Hypothalamus (tissue), 51 donors: ENCODE results near the gene DOCK1.

Source experiments
- DNase-seq, 51 donors: peaks; one replicate each; lab custom pipeline; 2025; lab: John Stamatoyannopoulos, UW

The DOCK1 gene

GRCh38 chr10:127243490-127244272, 338.5 kb downstream of the DOCK1 start:
- peak in 7 of 51 donors; percentile 8 to 44 (median 19) for DNase-seq

GRCh38 chr10:127245456-127245855, 340.2 kb downstream of the DOCK1 start:
- no peak for DNase-seq

- no peak for DNase-seq
These were observed 344.8 kb downstream of the DOCK1 start for GRCh38 chr10:127250031-127250430.

- DNase-seq: no peak
These were observed 347.6 kb downstream of the DOCK1 start for GRCh38 chr10:127252818-127253217.

GRCh38 chr10:127254276-127254675, 349.0 kb downstream of the DOCK1 start:
- no peak for DNase-seq

- peak in 4 of 51 donors; percentile 10 to 30 (median 18) for DNase-seq
These were observed 352.2 kb downstream of the DOCK1 start for GRCh38 chr10:127257395-127257794.

GRCh38 chr10:127259347-127259746, 354.1 kb downstream of the DOCK1 start:
- no peak for DNase-seq

GRCh38 chr10:127262606-127263005, 357.4 kb downstream of the DOCK1 start:
- peak in 1 of 51 donors; percentile 12 for DNase-seq

GRCh38 chr10:127265288-127265687, 360.1 kb downstream of the DOCK1 start:
- no peak for DNase-seq

GRCh38 chr10:127266431-127266830, 361.2 kb downstream of the DOCK1 start:
- DNase-seq: no peak

GRCh38 chr10:127267442-127267841, 362.2 kb downstream of the DOCK1 start:
- DNase-seq: peak in 1 of 51 donors; percentile 11

- DNase-seq: no peak
These were observed 366.8 kb downstream of the DOCK1 start for GRCh38 chr10:127272076-127272475.

GRCh38 chr10:127275272-127275671, 370.0 kb downstream of the DOCK1 start:
- no peak for DNase-seq

- no peak for DNase-seq
These were observed 370.7 kb downstream of the DOCK1 start for GRCh38 chr10:127275793-127276450.

GRCh38 chr10:127276794-127277462, 371.7 kb downstream of the DOCK1 start:
- DNase-seq: no peak

- DNase-seq: no peak
These were observed 372.8 kb downstream of the DOCK1 start for GRCh38 chr10:127278001-127278400.

- DNase-seq: no peak
These were observed 374.1 kb downstream of the DOCK1 start for GRCh38 chr10:127279334-127279774.

- no peak for DNase-seq
These were observed 375.2 kb downstream of the DOCK1 start for GRCh38 chr10:127280446-127280845.

- no peak for DNase-seq
These were observed 377.8 kb downstream of the DOCK1 start for GRCh38 chr10:127283017-127283416.

GRCh38 chr10:127283576-127283975, 378.3 kb downstream of the DOCK1 start:
- DNase-seq: no peak

- no peak for DNase-seq
These were observed 385.6 kb downstream of the DOCK1 start for GRCh38 chr10:127290850-127291249.
